ENCODE measurements around the gene NDUFB2.
"Not testable (repeated sequence)": the region's sequence is repeated elsewhere in the genome, so short reads cannot be mapped to it uniquely, and the experiment has no call there.

NDUFB2 gene

DNA sequence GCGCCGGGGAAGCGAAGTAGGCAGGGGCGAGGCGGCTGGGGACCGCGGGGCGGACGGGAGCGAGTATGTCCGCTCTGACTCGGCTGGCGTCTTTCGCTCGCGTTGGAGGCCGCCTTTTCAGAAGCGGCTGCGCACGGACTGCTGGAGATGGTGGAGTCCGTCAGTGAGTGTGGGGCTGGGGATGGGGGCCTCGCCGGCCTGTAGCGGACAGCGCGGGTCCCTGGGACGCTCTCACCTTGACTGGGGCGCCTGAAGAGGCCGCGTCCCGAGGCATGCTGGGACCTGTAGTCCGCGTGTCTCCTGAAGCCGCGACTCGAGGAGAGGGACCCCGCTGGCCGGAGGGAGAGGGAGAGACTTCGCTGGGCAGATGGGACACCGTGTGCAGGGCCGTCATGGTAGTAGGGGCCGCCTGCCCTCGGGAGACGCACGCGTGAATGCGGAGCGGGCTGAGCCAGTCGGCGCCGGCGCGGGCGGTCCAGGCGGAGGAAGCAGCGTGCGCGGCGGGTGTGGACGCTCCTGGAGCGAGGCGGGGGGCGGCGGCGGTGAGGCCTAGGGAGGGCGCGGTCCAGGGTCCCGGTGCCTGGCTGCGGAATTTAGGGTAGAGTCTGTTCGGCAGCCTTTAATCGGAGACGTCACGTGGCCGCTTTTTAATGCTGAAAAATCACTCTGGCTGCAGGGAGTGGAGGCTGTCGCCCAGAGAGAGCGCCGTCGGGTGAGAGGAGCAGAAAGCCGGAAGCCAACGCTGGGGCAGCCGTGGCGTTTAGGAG is at the start of gene NDUFB2:
Gene NDUFB2, plus strand, starts transcription at position 29 of the 767 bp plus-strand sequence. Its CDS starts 37 bp downstream, at position 66.
- peak; percentile 89 for DNase-seq (ENCODE audit: low spot score)

DNA sequence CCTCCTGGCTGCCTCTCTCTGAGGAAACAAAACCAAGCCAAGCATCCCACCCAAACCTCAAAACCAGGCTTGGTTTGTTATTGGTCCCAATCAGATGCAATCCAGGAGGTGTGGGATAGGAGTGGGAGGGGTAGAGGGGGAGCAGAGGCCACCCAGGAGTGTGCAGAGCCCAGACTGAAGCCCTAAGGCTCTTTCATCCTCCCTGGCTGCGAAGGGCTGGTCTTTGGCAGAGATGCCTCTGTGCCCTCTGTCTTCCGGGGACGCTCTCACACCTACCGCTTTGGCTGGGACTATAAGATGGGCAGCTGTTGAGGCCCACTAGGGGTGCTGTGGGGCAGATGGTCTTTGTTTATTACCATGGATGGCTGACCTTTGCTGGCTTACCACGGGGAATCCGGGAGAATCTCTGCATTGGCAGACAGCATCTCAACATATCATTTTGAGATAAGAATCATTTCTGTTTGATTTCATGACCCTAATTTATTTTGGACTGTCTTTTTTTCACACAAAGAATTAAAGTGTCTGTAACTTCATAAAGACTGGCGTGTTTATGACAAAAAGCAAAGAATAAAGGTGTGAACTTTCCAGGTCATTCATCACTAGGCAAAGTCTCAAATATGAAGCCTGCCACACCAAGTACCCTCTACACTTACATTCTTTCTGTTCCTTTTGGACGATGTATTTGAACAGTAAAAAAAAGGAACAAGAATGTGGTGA is 49.4 kb upstream of the NDUFB2 start:
- peak; percentile 88 for DNase-seq (ENCODE audit: low spot score)

DNA sequence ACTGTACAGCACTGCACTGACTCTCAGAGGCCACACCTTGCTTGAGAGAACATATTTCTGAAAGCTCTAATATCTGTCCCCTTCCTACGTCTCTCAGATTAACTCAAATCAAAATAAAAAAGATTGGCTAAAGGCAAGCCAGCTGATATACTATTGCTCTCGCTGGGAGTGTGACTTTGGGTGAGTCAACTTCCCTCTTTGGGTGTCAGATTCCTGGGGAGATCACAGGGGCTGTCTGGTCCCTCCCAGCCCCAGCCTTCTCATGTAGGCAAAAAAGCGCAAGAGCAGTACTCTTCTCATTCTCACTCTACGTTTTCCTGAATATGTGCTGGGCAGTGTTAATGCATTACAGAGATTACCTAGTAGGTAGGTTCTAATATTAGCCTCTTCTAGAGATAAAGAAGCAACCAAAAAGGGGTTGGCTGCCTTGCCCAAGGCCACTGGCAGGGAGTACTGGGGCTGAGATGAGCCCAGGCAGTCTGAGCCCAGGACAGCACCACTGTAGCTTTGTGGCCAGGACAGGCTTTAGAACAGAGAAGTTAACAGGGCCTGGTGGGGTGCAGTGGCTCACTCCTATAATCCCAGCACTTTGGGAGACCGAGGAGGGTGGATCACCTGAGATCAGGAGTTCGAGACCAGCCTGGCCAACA is 46.8 kb upstream of the NDUFB2 start:
- DNase-seq (ENCODE audit: low spot score), result no peak

DNA sequence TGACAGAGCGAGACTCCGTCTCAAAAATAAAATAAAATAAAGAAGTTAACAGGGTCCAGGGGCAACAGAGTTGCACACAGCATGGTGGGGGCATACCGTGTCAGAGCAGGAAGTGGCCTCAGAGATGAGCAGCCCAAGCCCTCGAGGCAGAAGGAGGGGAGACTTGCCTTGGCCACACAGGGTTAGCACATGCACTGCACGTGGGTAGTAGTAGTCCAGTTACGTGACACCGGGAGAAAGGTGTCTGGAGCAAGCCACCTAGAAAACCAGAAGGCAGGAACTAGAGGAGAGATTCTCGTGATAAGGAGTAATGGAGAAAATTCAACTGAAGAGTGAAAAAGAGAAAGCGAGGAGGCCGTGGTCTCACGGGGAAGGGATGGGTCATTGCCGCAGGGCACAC is 46.1 kb upstream of the NDUFB2 start:
- no peak for DNase-seq (ENCODE audit: low spot score)

DNA sequence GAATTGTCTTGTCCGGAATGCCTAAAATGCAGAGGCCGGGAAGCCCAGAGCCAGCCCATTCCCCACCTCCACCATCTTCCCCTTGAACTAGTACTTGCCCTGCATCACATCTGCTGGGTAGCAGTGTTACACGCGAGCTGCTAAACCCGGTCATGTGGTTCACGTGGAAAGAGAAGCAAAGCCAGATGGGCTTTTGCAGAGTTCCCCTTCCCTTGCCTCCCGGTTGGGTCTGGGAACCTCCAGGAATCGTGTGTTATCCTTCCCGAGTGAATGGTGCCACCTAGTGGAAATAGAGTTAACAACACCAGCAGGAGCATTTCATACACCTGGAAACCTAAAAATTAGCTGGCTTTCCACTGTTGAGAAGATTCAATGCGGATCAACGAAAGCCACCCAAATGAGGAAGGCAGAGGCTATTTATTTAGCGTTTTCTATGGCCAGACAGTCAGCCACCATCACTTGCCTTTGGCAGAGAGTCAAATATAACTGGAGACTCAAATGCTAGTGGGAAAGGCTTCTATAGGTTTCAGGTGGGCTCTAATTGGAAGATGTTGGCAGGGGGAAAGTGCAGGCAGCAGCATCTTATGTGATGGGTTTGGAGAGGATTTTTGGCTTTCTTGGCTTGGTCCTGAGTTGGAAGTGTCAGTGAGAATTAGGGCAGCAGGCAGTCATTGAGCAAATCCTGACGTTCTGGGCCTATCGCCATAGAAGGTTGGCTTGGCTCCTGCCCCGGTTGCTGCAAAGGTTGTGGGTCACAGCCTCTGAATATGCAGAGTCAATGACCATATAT is 43.0 kb upstream of the NDUFB2 start:
- DNase-seq (ENCODE audit: low spot score), result peak; percentile 79

DNA sequence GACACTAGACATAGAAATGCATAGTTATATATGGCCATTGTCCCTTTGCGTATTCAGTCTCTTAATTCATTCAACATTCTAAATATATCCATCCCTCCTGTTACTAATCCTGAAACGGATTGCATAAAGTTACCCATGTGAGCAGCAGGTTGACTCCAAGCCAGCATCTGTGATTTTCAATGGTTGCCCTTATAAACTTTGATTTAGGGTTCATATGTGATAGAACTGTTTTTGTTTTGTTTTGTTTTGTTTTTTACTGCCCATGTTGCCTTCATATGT is 42.5 kb upstream of the NDUFB2 start:
- no peak for DNase-seq (ENCODE audit: low spot score)

DNA sequence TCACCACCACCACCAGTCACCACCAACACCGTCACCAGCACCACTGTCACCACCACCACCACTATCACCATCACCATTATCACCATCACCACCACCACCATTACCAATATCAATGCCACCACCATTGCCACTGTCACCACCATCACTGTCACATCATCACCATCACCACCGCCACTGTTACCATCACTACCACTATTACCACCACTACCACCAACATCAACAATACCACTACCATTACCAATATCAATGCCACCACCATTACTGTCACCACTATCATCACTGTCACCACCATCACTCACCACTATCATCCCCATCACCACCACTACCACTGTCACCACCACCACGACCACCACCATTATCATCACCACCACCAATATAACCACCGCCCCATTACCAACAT is 41.8 kb upstream of the NDUFB2 start:
- no peak for DNase-seq (ENCODE audit: low spot score)

DNA sequence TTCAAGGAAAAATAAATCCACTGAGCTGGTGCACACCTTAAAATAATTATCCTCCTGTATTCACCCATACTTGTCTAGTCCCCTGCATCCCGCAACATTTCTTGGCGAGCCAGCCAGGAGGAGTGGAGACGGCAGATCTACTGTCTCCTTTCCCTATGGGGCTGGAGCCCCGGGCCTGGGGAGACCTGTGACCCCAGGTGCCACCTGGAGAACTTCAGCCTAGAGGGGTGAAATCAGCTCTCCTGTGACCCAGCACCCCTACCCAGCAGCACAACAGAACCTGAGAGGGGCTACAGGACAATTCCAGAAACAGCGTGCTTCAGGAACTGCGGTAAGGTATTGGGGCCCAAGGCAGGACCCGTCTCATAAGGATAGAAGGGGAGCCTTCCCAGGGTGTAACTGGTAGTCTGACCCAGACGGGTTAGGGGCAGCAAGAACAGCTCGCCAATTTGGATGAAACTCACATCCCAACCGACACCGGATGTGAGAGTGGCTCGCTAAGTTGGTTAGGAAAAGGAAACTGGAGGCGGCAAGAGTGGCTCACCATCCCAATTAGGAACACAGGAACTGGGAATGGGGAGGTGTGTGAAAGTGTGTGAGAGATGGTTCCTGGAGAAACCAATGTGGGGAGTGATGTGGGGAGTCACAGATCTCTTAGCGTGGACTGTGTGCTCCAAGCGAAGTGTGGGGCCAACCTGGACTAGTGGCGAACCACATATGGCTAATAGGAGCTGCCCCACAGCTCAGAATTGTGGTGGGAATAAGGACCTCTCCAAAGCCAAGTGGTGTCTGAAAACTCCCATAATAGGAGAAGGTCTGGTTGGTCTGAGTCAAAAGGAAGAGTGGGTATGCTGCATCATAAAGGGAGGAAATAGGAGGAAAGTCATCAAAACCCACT is 40.7 kb upstream of the NDUFB2 start:
- no peak for DNase-seq (ENCODE audit: low spot score)

DNA sequence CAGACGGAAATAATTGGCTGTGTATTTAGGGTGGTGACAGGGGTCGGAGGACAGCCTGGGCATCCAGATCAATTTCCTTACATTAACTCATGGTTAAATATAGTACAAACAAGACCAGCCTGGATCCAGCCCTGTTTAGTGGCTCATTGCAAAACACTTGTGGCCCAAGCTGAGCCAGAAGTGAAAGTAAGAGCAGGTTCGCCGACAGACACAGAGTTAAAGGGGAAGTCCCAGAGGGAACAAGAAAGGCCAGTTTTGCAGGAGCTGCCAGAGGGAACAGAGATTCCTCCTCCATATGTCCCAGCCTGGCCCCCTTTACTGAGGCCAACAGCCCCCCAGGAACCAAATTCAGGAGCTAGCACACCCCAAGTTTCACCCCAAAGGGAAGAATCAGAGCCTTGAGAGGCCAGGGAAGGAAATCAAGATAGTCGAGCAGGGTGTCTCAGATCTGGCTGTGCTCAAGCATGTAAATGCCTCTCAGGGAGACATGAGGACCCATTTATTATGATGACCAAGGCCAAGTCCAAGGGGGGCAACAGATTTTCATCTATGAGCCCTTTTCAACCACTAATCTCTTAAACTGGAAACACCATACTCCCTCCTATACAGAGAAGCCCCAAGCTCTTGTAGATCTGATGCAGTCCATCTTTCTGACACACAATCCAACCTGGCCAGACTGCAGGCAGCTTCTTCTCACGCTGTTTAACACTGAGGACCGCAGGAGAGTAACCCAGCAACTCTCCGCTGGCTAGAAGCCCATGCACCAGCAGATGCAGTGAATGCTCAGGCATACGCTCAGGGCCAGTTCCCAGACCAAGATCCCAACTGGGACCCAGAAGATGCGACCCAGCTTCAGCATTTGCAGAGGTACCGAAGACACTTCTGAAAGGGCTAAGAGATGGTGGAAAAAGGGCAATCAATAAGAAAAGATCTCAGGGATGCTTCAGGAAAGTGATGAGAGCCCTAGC is 39.7 kb upstream of the NDUFB2 start:
- peak; percentile 52 for DNase-seq (ENCODE audit: low spot score)

DNA sequence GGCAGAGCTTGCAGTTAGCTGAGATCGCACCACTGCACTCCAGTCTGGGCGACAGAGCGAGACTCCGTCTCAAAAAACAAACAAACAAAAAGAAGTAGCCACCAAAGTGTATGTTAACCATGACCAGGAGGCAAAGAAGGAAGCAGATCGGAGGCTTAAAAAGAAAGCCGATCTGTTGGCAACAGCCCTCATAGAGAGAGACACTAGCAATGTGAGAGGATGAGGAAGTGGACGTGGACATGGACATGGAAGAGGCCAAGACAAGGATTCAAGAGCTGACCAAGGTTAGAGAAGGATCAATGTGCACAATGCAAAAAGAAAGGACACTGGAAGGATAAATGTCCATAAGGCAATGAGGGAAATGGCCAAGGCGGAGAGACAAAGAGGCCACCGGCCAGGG is 38.6 kb upstream of the NDUFB2 start:
- DNase-seq (ENCODE audit: low spot score), result no peak

DNA sequence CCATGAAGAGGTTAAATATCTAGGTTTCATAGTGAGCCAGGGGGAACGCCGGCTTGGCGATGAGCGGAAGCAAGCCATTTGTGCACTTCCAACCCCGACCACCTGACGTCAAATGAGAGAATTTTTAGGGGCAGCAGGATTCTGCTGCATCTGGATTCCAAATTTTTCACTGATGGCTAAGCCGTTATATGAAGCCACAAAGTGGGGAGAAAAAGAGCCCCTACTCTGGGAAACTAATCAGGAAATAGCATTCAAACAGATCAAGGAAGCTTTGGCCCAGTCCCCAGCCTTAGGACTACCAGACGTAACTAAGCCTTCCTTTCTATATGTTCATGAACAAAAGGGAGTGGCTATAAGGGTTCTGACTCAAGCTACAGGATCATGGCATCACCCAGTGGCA is 36.7 kb upstream of the NDUFB2 start:
- no peak for DNase-seq (ENCODE audit: low spot score)

DNA sequence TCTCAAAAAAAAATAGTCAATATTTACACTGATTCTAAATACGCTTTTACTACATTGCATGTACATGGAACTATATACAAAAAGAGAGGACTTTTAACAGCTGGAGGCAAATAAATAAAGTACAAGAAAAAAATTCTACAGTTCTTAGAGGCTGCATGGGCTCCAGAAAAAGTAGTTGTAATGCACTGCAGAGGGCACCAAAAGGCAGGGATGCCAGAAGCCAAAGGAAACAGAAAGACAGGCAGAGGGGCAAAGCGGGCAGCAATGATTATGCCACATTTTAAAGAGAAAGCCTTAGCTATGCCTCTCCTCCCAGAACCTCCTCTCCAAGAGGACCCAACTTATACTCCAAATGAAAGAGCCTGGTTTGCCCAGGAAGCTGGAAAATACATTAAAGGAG is 35.4 kb upstream of the NDUFB2 start:
- DNase-seq (ENCODE audit: low spot score), result no peak

DNA sequence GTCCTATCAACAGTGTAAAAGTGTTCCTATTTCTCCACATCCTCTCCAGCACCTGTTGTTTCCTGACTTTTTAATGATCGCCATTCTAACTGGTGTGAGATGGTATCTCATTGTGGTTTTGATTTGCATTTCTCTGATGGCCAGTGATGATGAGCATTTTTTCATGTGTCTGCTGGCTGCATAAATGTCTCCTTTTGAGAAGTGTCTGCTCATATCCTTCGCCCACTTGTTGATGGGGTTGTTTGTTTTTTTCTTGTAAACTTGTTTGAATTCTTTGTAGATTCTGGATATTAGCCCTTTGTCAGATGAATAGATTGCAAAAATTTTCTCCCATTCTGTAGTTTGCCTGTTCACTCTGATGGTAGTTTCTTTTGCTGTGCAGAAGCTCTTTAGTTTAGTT is 33.6 kb upstream of the NDUFB2 start:
- not testable (repeated sequence) for DNase-seq (ENCODE audit: low spot score)

DNA sequence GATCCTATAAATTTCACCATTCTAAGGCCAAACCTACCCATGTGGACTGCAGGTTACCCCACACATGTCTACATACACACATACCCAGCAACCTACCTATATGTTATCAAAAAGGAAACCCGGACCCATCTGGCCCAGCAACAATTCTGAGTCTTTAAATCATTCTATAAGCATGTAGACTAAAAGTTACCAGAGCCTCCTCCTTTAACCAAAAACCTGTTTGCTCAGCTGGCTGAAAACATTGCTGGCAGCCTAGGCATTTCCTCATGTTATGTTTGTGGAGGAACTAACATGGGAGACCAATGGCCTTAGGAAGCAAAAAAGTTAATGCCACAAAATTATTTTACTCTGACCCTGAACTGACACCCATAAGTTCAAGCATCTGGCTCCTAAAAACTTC is 29.0 kb upstream of the NDUFB2 start:
- DNase-seq (ENCODE audit: low spot score), result no peak

DNA sequence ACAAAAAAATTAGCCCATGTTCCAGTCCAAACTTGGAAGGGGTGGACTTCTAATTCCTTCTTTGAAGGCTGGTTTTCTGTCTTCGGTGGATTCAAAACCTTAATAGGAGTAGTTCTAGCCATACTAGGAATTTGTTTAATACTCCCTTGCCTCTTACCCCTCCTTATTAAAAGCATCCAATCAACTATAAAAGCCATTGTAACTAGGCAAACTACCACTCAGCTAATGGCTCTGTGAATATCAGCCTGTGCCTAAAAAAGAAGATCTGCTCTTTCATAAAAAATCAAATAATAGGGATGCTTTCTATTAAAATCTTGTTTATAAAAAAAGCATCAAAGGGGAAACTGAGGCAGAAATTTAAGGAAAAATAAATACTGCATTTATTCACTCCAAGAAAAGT is 27.9 kb upstream of the NDUFB2 start:
- no peak for DNase-seq (ENCODE audit: low spot score)

DNA sequence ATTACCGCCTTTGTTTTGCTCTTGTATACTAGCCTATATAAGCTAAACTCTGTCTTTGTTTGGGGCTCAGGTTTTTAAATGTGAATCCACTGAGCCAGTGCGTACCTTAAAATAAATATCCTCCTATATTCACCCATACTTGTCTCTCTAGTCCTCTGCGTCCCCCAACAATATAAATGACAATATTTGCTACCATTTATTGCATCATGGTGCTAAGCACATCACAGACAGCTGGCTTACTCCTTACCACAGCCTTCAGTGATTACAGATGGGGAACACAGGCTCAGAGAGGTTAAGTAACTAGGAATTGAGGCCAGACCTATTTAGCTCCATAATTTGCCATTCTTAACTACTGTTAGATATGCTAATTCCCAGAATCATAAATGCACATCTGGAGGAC is 27.2 kb upstream of the NDUFB2 start:
- no peak for DNase-seq (ENCODE audit: low spot score)

DNA sequence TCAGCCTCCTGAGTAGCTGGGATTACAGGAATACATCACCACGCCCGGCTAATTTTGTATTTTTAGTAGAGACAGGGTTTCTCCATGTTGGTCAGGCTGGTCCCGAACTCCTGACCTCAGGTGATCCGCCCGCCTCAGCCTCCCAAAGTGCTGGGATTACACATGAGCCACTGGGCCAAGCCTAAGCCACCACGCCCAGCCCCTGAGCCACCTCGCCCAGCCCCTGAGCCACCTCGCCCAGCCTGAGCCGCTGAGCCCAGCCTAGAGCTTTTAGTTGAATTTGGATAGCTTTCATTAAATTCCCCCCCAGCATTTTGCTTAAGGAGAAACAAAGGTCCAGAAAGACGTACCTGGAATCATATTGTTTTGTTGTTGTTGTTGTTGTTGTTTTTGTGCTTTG is 26.6 kb upstream of the NDUFB2 start:
- DNase-seq (ENCODE audit: low spot score), result not testable (repeated sequence)

DNA sequence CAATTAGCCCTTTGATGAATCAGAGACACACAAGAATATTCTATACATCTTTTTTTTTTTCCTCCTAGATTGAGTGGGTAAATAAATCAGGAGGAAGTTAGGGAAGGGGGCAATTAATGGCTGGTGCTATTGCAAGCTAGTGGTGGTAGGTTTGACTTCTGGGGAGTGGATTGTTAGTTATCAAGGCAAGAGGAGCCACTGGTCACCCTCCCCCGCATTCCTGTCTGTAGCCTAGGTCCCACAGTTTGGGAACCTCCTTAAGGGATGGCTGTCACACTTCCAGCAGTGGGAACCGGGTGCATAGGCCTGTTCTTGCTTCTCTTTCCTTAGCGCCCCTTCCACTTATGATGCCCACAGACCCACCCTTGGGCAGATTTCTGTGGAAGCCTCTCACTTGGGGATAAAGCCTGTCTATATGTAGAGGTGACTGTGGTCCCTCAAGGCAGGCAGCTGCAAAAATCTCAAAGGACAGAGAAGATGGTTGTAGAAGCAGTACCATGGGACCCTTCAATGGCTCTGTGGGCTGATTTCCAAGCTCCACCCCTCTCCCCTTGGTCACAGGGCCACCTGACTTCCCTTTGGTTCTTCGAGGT is 26.1 kb upstream of the NDUFB2 start:
- no peak for DNase-seq (ENCODE audit: low spot score)

DNA sequence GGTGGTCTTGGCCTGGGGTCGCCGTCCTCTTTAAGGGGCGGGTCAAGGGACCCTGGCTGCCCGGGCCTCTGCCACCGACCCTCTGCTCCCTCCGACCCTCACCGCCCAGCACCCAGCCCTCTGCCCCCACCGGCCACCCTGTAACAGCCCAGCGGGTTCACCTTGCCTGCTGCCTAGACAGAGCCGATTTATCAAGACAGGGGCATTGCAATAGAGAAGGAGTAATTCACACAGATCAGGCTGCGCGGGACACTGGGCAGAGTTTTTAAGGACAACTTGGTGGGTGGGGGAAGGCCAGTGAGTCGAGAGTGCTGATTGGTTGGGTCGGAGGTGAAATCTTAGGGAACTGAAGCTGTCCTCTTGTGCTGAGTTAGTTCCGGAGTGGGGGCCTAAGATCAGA is 24.5 kb upstream of the NDUFB2 start:
- no peak for DNase-seq (ENCODE audit: low spot score)
